BJ (cell line): ENCODE measurements around the gene OR1J4. TPM values are rescaled to one million over a fixed set of nuclear protein-coding genes. Genes with fewer than 3 reads are reported as not detected.

Source experiments
- CTCF ChIA-PET: fragments of 350-600 bp; formaldehyde crosslinking; extraction: SDS; loops from one replicate; lab custom pipeline; 2021; ENCODE audit warnings: antibody characterized with exemption, inconsistent platforms; lab: Yijun Ruan, JAX
- POLR2A ChIA-PET: fragments of 300-600 bp; sonication (Branson Sonifier 250); formaldehyde crosslinking; extraction: SDS; loops from one replicate; lab custom pipeline; 2021; ENCODE audit warnings: antibody characterized with exemption; lab: Charles Lee
- DNase-seq: peaks from one replicate; pipeline ENCODE4 v3.0.0-alpha.2; 2011; ENCODE audit warnings: low read depth
- H3K27me3 ChIP-seq: 2 replicates; pipeline ENCODE4 v1.6.0; 2011; ENCODE audit warnings: low read length; ENCODE audit not compliant: control insufficient read depth, insufficient read depth
- H3K36me3 ChIP-seq: 2 replicates; pipeline ENCODE4 v1.5.1; 2011; ENCODE audit warnings: low read length; ENCODE audit not compliant: control insufficient read depth, insufficient read depth
- H3K4me3 ChIP-seq: 2 replicates; pipeline ENCODE4 v1.5.1; 2011; ENCODE audit warnings: low read depth, mild to moderate bottlenecking, control low read depth, low read length
- polyA plus RNA-seq: library from polyadenylated mRNA; depleted of rRNA; stranded (reverse); fragments of >200 nt; gene quantifications from 2 replicates; pipeline ENCODE4 v1.2.3, GENCODE V29; 2011; rRNA removed
- TF ChIP-seq, protein P1 (sequence below): IDR thresholded peaks from 2 replicates; pipeline ENCODE4 v1.5.1; 2011; ENCODE audit warnings: low read depth, mild to moderate bottlenecking, control low read depth, inconsistent platforms, low read length, moderate library complexity; ENCODE audit not compliant: insufficient read depth

OR1J4 gene
- polyA plus RNA-seq, 1 experiment, result 0.69 TPM

DNA sequence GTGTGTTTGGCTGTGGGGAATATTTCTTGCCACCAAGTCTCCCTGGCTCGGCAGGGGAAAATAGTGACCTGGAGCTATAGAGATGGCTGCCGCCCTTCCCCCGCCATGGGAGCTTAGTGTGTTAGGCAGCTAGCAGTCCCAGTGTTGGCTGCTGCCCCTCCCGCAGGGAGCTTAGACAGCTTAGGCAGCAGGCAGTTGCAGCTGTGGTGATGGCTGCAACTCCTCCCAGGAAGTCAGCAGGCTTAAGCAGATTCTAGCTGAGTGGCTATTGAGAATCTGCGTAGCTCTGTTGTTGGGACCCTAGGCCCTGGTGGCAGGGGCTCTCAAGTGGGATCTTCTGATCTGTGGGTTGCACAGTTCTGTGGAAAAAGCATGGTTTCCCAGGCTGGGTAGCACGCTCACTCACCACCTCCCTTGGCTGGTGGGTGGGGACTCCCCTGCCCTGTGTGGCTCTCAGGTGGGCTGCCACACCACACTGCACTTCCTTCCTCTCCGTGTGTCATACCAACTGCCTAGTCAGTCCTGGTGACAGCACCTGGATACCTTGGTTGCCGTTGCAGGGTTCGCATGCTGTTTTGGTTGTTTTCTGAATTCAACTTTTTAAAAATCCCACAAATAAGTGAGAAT lies 43.3 kb downstream of the OR1J4 start:
- DNase-seq, result no peak
- Histone ChIP-seq H3K4me3 (no peak overlapping the region), H3K36me3 (no peaks in the 10 kb centered on the region), H3K27me3 (no peaks in the 10 kb centered on the region)
- TF ChIP-seq, protein P1, sequence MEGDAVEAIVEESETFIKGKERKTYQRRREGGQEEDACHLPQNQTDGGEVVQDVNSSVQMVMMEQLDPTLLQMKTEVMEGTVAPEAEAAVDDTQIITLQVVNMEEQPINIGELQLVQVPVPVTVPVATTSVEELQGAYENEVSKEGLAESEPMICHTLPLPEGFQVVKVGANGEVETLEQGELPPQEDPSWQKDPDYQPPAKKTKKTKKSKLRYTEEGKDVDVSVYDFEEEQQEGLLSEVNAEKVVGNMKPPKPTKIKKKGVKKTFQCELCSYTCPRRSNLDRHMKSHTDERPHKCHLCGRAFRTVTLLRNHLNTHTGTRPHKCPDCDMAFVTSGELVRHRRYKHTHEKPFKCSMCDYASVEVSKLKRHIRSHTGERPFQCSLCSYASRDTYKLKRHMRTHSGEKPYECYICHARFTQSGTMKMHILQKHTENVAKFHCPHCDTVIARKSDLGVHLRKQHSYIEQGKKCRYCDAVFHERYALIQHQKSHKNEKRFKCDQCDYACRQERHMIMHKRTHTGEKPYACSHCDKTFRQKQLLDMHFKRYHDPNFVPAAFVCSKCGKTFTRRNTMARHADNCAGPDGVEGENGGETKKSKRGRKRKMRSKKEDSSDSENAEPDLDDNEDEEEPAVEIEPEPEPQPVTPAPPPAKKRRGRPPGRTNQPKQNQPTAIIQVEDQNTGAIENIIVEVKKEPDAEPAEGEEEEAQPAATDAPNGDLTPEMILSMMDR, result no peak
- ChIA-PET POLR2A (no interaction called here), CTCF (no interaction called here)

DNA sequence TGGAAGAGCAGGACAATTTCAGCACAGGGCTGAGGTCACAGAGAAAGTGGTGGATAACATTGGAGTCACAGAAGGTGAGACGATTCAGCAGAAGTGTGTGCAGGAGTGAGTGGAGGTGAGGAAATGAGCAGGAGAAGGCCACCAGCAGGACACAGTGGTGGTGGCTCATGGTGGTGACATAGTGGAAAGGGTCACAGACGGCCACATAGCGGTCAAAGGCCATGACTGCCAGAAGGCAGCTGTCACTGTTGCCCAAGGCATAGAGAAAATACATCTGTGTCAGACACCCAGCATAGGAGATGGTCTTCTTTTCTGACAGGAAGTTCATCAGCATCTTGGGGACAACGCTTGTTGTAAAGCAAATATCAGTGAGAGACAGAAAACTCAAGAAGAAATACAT lies 49.0 kb downstream of the OR1J4 start:
- ChIA-PET POLR2A (no interaction called here), CTCF (no interaction called here)
- Histone ChIP-seq H3K36me3 (no peaks in the 10 kb centered on the region), H3K4me3 (no peak overlapping the region), H3K27me3 (no peaks in the 10 kb centered on the region)
- TF ChIP-seq, protein P1, result no peak
- DNase-seq, result no peak

Other genes with a start within 250 kb of the OR1J4 start
- 72.6 and 102 TPM in 2 replicates for gene PTGS1, start 148.1 kb upstream of the OR1J4 start, polyA plus RNA-seq
- not detected in 2 replicates for gene OR1J1, start 41.2 kb upstream of the OR1J4 start, polyA plus RNA-seq
- gene OR1J2, start 8.3 kb upstream of the OR1J4 start, polyA plus RNA-seq, result 0.64 TPM in 2 replicates
- not detected in 2 replicates for gene OR1N1, start 8.2 kb downstream of the OR1J4 start, polyA plus RNA-seq
- gene OR1N2, start 34.0 kb downstream of the OR1J4 start, polyA plus RNA-seq, result not detected in 2 replicates
- gene OR1L8, start 64.2 kb downstream of the OR1J4 start, polyA plus RNA-seq, result 0.05 and 0.07 TPM in 2 replicates
- 1.0 and 1.1 TPM in 2 replicates for gene OR1Q1, start 95.6 kb downstream of the OR1J4 start, polyA plus RNA-seq
- not detected in 2 replicates for gene OR1B1, start 138.5 kb downstream of the OR1J4 start, polyA plus RNA-seq
- not detected in 2 replicates for gene OR1L1, start 142.6 kb downstream of the OR1J4 start, polyA plus RNA-seq
- gene OR1L3, start 156.0 kb downstream of the OR1J4 start, polyA plus RNA-seq, result not detected in 2 replicates
- gene OR1L4, start 204.8 kb downstream of the OR1J4 start, polyA plus RNA-seq, result not detected in 2 replicates
- gene OR1L6, start 223.2 kb downstream of the OR1J4 start, polyA plus RNA-seq, result not detected in 2 replicates